SK-N-MC (cell line): Measurements from ENCODE around the gene FEM1B.
"Not testable (repeated sequence)": the region's sequence is repeated elsewhere in the genome, so short reads cannot be mapped to it uniquely, and the experiment has no call there.

ENCODE experiments used
- EZH2 ChIP-seq: fragments of 200-600 bp; sonication (generic); IDR thresholded peaks from one replicate; pipeline ENCODE4 v1.6.1; 2017; ENCODE audit warnings: antibody characterized with exemption
- POLR2AphosphoS5 ChIP-seq: IDR thresholded peaks from 2 replicates; pipeline ENCODE4 v1.6.1; 2012; ENCODE audit warnings: mild to moderate bottlenecking, low read depth, low read length, borderline replicate concordance

GRCh38 chr15:68234520-68234919 lies 43.0 kb upstream of the FEM1B start:
- not testable (repeated sequence) for TF ChIP-seq EZH2, POLR2AphosphoS5
